Vagina (tissue), 2 donors: ENCODE measurements around the gene XIST. TPM values are rescaled to one million over a fixed set of nuclear protein-coding genes. Genes with fewer than 3 reads are reported as not detected.
"Not testable (repeated sequence)": the region's sequence is repeated elsewhere in the genome, so short reads cannot be mapped to it uniquely, and the experiment has no call there.

Source experiments
- DNase-seq, 2 donors: peaks; one replicate each; pipeline ENCODE4 v3.0.0-alpha.2; 2017; ENCODE audit errors: extremely low spot score in 2 of 2
- H3K27ac ChIP-seq: fragments of 200-600 bp; sonication (generic); one replicate; pipeline ENCODE4 v1.5.1; 2019
- H3K27me3 ChIP-seq: fragments of 200-600 bp; sonication (generic); one replicate; pipeline ENCODE4 v1.5.1; 2019
- H3K36me3 ChIP-seq, 2 donors: fragments of 200-600 bp; sonication (generic); one replicate each; pipeline ENCODE4 v1.5.1; 2017 to 2019
- H3K4me1 ChIP-seq: fragments of 200-600 bp; sonication (generic); one replicate; pipeline ENCODE4 v1.5.1; 2019
- H3K4me3 ChIP-seq, 2 donors: fragments of 200-600 bp; sonication (generic); 1 replicate in 1 of 2; 2 replicates in 1 of 2; pipeline ENCODE4 v1.5.1; 2016 to 2019
- H3K9me3 ChIP-seq: fragments of 200-600 bp; sonication (generic); one replicate; pipeline ENCODE4 v1.5.1; 2019
- CTCF ChIP-seq, 3 experiments: fragments of 450-650 bp in 2 of 3; fragments of 200-600 bp in 1 of 3; sonication (generic) in 1 of 3; IDR thresholded peaks; one replicate each; pipeline ENCODE4 v1.5.1; 2017 to 2019; ENCODE audit warnings: antibody characterized with exemption in 3 of 3, mild to moderate bottlenecking in 2 of 3, moderate library complexity in 2 of 3
- POLR2A ChIP-seq, 2 donors: fragments of 450-650 bp; IDR thresholded peaks; one replicate each; pipeline ENCODE4 v1.6.1; 2017; ENCODE audit warnings: antibody characterized with exemption in 2 of 2, mild to moderate bottlenecking in 2 of 2, moderate library complexity in 2 of 2
- POLR2AphosphoS5 ChIP-seq, 2 donors: sonication (generic); formaldehyde crosslinking; IDR thresholded peaks; one replicate each; pipeline ENCODE4 v1.9.0; 2017; ENCODE audit warnings: antibody characterized with exemption in 2 of 2, mild to moderate bottlenecking in 2 of 2, low read depth in 1 of 2; ENCODE audit not compliant: insufficient read depth in 1 of 2
- intact Hi-C: fragments of 100-400 bp; cut with DNase I; formaldehyde crosslinking; loops from one replicate; pipeline ENCODE4 v1.15.1; 2023
- total RNA-seq: library from RNA; depleted of rRNA; stranded (reverse); fragments of >200 nt; gene quantifications from one replicate; pipeline ENCODE4 v1.2.3, GENCODE V29; 2016

Gene XIST
- total RNA-seq, 1 donor from 2014 or later: 328 TPM

GRCh38 chrX:73822775-73823174 is 29.7 kb downstream of the XIST start:
- TF ChIP-seq POLR2A (IDR thresholded peaks at IDR 0.05): no peak
- no peak for TF ChIP-seq CTCF (IDR thresholded peaks at IDR 0.05)
- no peak for TF ChIP-seq POLR2AphosphoS5 (IDR thresholded peaks at IDR 0.05; ENCODE audit: insufficient read depth in 1 of 2, low read depth in 1 of 2)
- Histone ChIP-seq H3K27ac (no peak overlapping the region), H3K4me1 (no peaks in the 10 kb centered on the region), H3K9me3 (no peaks in the 10 kb centered on the region), H3K4me3 (no peak overlapping the region), H3K36me3 (peaks cover 0 to 22% of the 10 kb centered on the region in 2 donors), H3K27me3 (no peaks in the 10 kb centered on the region)
- intact Hi-C loops: no loop called here
- no peak for DNase-seq

- H3K36me3 ChIP-seq: peaks cover 0 to 22% of the 10 kb centered on the region in 2 donors
- no peak overlapping the region for H3K4me3 ChIP-seq
- H3K27me3 ChIP-seq: no peaks in the 10 kb centered on the region
- no peak for DNase-seq
- no peak overlapping the region for H3K27ac ChIP-seq
- H3K4me1 ChIP-seq: no peaks in the 10 kb centered on the region
- intact Hi-C loops: no loop called here
- H3K9me3 ChIP-seq: no peaks in the 10 kb centered on the region
- TF ChIP-seq POLR2AphosphoS5 (IDR thresholded peaks at IDR 0.05; ENCODE audit: insufficient read depth in 1 of 2, low read depth in 1 of 2) (no peak), CTCF (IDR thresholded peaks at IDR 0.05) (no peak), POLR2A (IDR thresholded peaks at IDR 0.05) (no peak)
Observed at GRCh38 chrX:73821921-73822559, 30.5 kb downstream of the XIST start.

- DNase-seq, intact Hi-C loops, H3K9me3 ChIP-seq, H3K36me3 ChIP-seq, H3K27ac ChIP-seq, H3K4me1 ChIP-seq, H3K4me3 ChIP-seq, H3K27me3 ChIP-seq: not testable (repeated sequence)
Observed at GRCh38 chrX:73819864-73820558, 32.5 kb downstream of the XIST start.

GRCh38 chrX:73818200-73819116 is 34.1 kb downstream of the XIST start:
- no peaks in the 10 kb centered on the region for H3K27me3 ChIP-seq
- H3K36me3 ChIP-seq: peaks cover 0 to 6% of the 10 kb centered on the region in 2 donors
- H3K4me1 ChIP-seq: no peaks in the 10 kb centered on the region
- H3K9me3 ChIP-seq: no peaks in the 10 kb centered on the region
- H3K27ac ChIP-seq: no peak overlapping the region
- intact Hi-C loops: no loop called here
- H3K4me3 ChIP-seq: no peak overlapping the region
- TF ChIP-seq POLR2A (IDR thresholded peaks at IDR 0.05) (no peak), POLR2AphosphoS5 (IDR thresholded peaks at IDR 0.05; ENCODE audit: insufficient read depth in 1 of 2, low read depth in 1 of 2) (no peak), CTCF (IDR thresholded peaks at IDR 0.05) (no peak)
- no peak for DNase-seq

- Histone ChIP-seq H3K4me3 (no peak overlapping the region), H3K27me3 (no peaks in the 10 kb centered on the region), H3K36me3 (peaks cover 0 to 6% of the 10 kb centered on the region in 2 donors), H3K27ac (no peak overlapping the region), H3K9me3 (no peaks in the 10 kb centered on the region), H3K4me1 (no peaks in the 10 kb centered on the region)
- intact Hi-C loops: no loop called here
- TF ChIP-seq POLR2A (IDR thresholded peaks at IDR 0.05): no peak
- TF ChIP-seq POLR2AphosphoS5 (IDR thresholded peaks at IDR 0.05; ENCODE audit: insufficient read depth in 1 of 2, low read depth in 1 of 2): no peak
- no peak for TF ChIP-seq CTCF (IDR thresholded peaks at IDR 0.05)
- no peak for DNase-seq
Observed at GRCh38 chrX:73817393-73818199, 34.9 kb downstream of the XIST start.
